GM23338 (cell line): ENCODE results near the gene CLCN1. TPM values are rescaled to one million over a fixed set of nuclear protein-coding genes. Genes with fewer than 3 reads are reported as not detected.

Source experiments
- ATAC-seq: fragments of 200-7000 bp; cut with Tn5 transposase; 3 replicates; pipeline ENCODE4 v1.9.1; 2020
- DNase-seq: peaks from one replicate; pipeline ENCODE4 v3.0.0-alpha.2; 2015; ENCODE audit warnings: low spot score
- H2AFZ ChIP-seq: fragments of 200-600 bp; sonication (generic); 2 replicates; pipeline ENCODE4 v1.8.0; 2016; ENCODE audit warnings: antibody characterized with exemption, mild to moderate bottlenecking, moderate library complexity
- H3F3A ChIP-seq: fragments of 200-600 bp; sonication (generic); replicated peaks from 2 replicates; pipeline ENCODE4 v1.8.0; 2017; ENCODE audit warnings: antibody characterized with exemption, mixed run types, low read depth
- H3K27ac ChIP-seq: fragments of 200-600 bp; sonication (generic); 2 replicates; pipeline ENCODE4 v1.6.1; 2016; ENCODE audit warnings: low read depth
- H3K27me3 ChIP-seq: fragments of 200-600 bp; sonication (generic); 2 replicates; pipeline ENCODE4 v1.8.0; 2016; ENCODE audit warnings: mild to moderate bottlenecking, mixed run types, moderate library complexity; ENCODE audit not compliant: insufficient read depth
- H3K36me3 ChIP-seq: fragments of 200-600 bp; sonication (generic); 2 replicates; pipeline ENCODE4 v1.8.0; 2016; ENCODE audit warnings: mild to moderate bottlenecking; ENCODE audit not compliant: insufficient read depth
- H3K4me1 ChIP-seq: fragments of 200-600 bp; sonication (generic); 2 replicates; pipeline ENCODE4 v1.8.0; 2016; ENCODE audit warnings: mild to moderate bottlenecking, moderate library complexity; ENCODE audit not compliant: insufficient read depth
- H3K4me2 ChIP-seq: fragments of 200-600 bp; sonication (generic); 2 replicates; pipeline ENCODE4 v1.7.1; 2017; ENCODE audit warnings: mixed run types
- H3K4me3 ChIP-seq: fragments of 200-600 bp; sonication (generic); 2 replicates; pipeline ENCODE4 v1.6.1; 2016; ENCODE audit warnings: mixed run types
- H3K79me2 ChIP-seq: fragments of 200-600 bp; sonication (generic); replicated peaks from 2 replicates; pipeline ENCODE4 v1.8.0; 2017; ENCODE audit warnings: mild to moderate bottlenecking; ENCODE audit not compliant: insufficient read depth
- H3K9me2 ChIP-seq: fragments of 200-600 bp; sonication (generic); 2 replicates; pipeline ENCODE4 v1.8.0; 2017; ENCODE audit not compliant: insufficient read depth
- H4K20me1 ChIP-seq: fragments of 200-600 bp; sonication (generic); replicated peaks from 2 replicates; pipeline ENCODE4 v1.8.0; 2017; ENCODE audit warnings: mild to moderate bottlenecking; ENCODE audit not compliant: insufficient read depth
- H3K27ac Mint-ChIP-seq: 2 replicates; pipeline ENCODE4 v1.8.0; 2020; ENCODE audit warnings: inconsistent platforms, mild to moderate bottlenecking, moderate library complexity, mixed read lengths
- H3K27me3 Mint-ChIP-seq: 3 replicates; pipeline ENCODE4 v1.8.0; 2022; ENCODE audit warnings: low read depth, mild to moderate bottlenecking, moderate library complexity, mixed read lengths, inconsistent platforms; ENCODE audit not compliant: insufficient read depth, poor library complexity
- H3K36me3 Mint-ChIP-seq: 3 replicates; pipeline ENCODE4 v1.8.0; 2021; ENCODE audit warnings: low read depth, mild to moderate bottlenecking, inconsistent platforms, moderate library complexity, mixed read lengths
- H3K4me1 Mint-ChIP-seq: 3 replicates; pipeline ENCODE4 v1.8.0; 2020; ENCODE audit warnings: mild to moderate bottlenecking, inconsistent platforms, mixed read lengths
- H3K4me3 Mint-ChIP-seq: 3 replicates; pipeline ENCODE4 v1.8.0; 2021; ENCODE audit warnings: moderate library complexity, mild to moderate bottlenecking, inconsistent platforms, mixed read lengths
- H3K9me3 Mint-ChIP-seq: 3 replicates; pipeline ENCODE4 v1.8.0; 2020; ENCODE audit warnings: moderate library complexity, mild to moderate bottlenecking, inconsistent platforms, mixed read lengths
- EZH2 ChIP-seq: fragments of 200-600 bp; sonication (generic); IDR thresholded peaks from one replicate; pipeline ENCODE4 v1.8.0; 2017; ENCODE audit warnings: antibody characterized with exemption, mild to moderate bottlenecking, low read depth; ENCODE audit not compliant: unreplicated experiment
- EZH2phosphoT487 ChIP-seq: fragments of 200-600 bp; sonication (generic); IDR thresholded peaks from one replicate; pipeline ENCODE4 v1.8.1; 2018; ENCODE audit warnings: antibody characterized with exemption; ENCODE audit not compliant: unreplicated experiment
- JUNB ChIP-seq: IDR thresholded peaks from one replicate; pipeline ENCODE4 v1.6.1; 2016; ENCODE audit warnings: antibody characterized with exemption; ENCODE audit not compliant: unreplicated experiment
- NANOG ChIP-seq: IDR thresholded peaks from 2 replicates; pipeline ENCODE4 v1.6.1; 2016; ENCODE audit warnings: antibody characterized with exemption, borderline replicate concordance
- POLR2AphosphoS5 ChIP-seq: IDR thresholded peaks from 2 replicates; pipeline ENCODE4 v1.6.1; 2016; ENCODE audit warnings: antibody characterized with exemption, low read depth
- STAT1 ChIP-seq: IDR thresholded peaks from one replicate; pipeline ENCODE4 v1.6.1; 2016; ENCODE audit warnings: antibody characterized with exemption; ENCODE audit not compliant: unreplicated experiment
- ZNF114 ChIP-seq: fragments of 250-450 bp; sonication (Bioruptor Pico); IDR thresholded peaks from 2 replicates; pipeline ENCODE4 v1.5.0; 2020; ENCODE audit warnings: mild to moderate bottlenecking, moderate library complexity
- ZNF331 ChIP-seq: fragments of 250-450 bp; sonication (Bioruptor Pico); IDR thresholded peaks from 2 replicates; pipeline ENCODE4 v1.5.0; 2020; ENCODE audit warnings: low read depth, mild to moderate bottlenecking, moderate library complexity
- polyA plus RNA-seq: library from polyadenylated mRNA; unstranded; fragments of >200 nt; fragmentation: Nextera tagmentation; extraction: Ambion mirVana; gene quantifications from 2 replicates; pipeline ENCODE4 v1.2.1, GENCODE V29; 2016
- total RNA-seq: library from RNA; depleted of rRNA; stranded (reverse); fragments of >200 nt; shearing (Covaris generic); gene quantifications from 2 replicates; pipeline ENCODE4 v1.2.3, GENCODE V29; 2014
- TF ChIP-seq, protein P1 (sequence below): IDR thresholded peaks from one replicate; pipeline ENCODE4 v1.6.1; 2018; ENCODE audit warnings: antibody characterized with exemption; ENCODE audit not compliant: unreplicated experiment
- TF ChIP-seq, protein P2 (sequence below): fragments of 250-450 bp; sonication (Bioruptor Pico); IDR thresholded peaks from 2 replicates; pipeline ENCODE4 v1.5.0; 2020; ENCODE audit warnings: mild to moderate bottlenecking, moderate library complexity
- TF ChIP-seq, protein P3 (sequence below): IDR thresholded peaks from 2 replicates; pipeline ENCODE4 v1.6.1; 2016; ENCODE audit warnings: antibody characterized with exemption
- TF ChIP-seq, protein P4 (sequence below), 2 experiments: fragments of 200-600 bp in 1 of 2; sonication (generic) in 1 of 2; conservative IDR thresholded peaks; 2 replicates each; pipeline versions ENCODE4 v1.5.1 to v1.6.1; 2016 to 2017; ENCODE audit warnings: antibody characterized with exemption in 2 of 2, low read depth in 2 of 2, mild to moderate bottlenecking in 2 of 2, moderate library complexity in 1 of 2

Gene CLCN1
- total and polyA plus RNA-seq, 2 experiments from 2014 or later, result 0.38 to 0.48 TPM

DNA sequence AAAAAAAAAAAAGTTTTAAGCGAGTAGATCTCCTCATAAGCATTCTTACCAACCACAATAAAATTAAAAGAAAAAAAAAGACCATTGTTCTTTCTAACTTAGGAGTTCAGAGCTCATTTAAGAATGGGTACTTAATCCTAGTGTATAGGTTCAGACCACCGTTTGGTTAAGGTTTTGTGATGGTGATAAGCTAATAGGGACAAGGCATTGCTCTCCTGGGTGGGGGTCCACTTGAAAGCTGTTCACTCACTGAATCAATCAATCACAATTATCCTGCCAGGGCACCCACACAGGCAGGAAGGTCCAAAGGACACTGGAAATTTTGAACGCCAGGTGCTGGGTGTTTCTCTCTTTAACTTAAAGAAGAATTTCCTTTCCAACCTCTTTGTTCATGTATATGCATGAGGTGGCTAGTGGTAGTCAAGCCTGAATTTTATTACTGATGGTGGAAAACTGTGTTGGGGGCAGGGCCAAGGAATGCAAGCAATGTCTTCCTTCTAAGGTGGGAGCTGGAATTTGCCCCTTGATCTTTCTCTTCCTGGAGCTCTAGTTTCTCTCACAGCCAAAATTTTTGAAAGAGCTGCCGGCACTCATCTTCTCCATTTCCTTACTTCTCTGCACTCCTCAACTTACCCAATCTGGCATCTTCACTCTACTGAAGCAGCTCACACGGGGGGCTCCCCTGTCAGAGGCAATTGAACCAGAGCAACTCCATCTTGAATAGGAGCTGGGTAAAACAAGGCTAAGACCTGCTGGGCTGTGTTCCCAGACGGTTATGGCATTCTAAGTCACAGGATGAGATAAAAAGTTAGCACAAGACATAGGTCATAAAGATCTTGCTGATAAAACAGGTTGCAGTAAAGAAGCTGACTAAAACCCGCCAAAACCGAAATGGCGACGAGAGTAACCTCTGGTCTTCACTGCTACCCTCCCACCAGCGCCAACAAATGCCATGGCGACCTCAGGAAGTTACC lies 54.1 kb downstream of the CLCN1 start:
- peak; percentile 92 for DNase-seq
- Mint-ChIP-seq H3K4me1 (peaks cover 49% of the 10 kb centered on the region), H3K27me3 (peaks cover 7% of the 10 kb centered on the region), H3K4me3 (peak overlapping the region; percentile 31; the same call in 2 of the 3 replicates), H3K36me3 (no peaks in the 10 kb centered on the region), H3K9me3 (no peaks in the 10 kb centered on the region; the same call in 2 of the 3 replicates), H3K27ac (peak overlapping the region; percentile 77)
- Histone ChIP-seq H4K20me1 (no peaks in the 10 kb centered on the region), H3K27ac (peak overlapping the region; percentile 96), H3K4me2 (peak overlapping the region; percentile 67), H2AFZ (no peak overlapping the region), H3K9me2 (peaks cover 6% of the 10 kb centered on the region; the same call in 1 of the 2 replicates), H3K36me3 (no peaks in the 10 kb centered on the region), H3K27me3 (0 out of 2 replicates have a peak, but pooled peaks cover under 1% of the 10 kb centered on the region), H3K4me3 (peak overlapping the region; percentile 34), H3F3A (peaks cover 6% of the 10 kb centered on the region), H3K79me2 (no peaks in the 10 kb centered on the region), H3K4me1 (peaks cover 51% of the 10 kb centered on the region)
- ATAC-seq, result peak; percentile 65
- TF ChIP-seq, protein P1, sequence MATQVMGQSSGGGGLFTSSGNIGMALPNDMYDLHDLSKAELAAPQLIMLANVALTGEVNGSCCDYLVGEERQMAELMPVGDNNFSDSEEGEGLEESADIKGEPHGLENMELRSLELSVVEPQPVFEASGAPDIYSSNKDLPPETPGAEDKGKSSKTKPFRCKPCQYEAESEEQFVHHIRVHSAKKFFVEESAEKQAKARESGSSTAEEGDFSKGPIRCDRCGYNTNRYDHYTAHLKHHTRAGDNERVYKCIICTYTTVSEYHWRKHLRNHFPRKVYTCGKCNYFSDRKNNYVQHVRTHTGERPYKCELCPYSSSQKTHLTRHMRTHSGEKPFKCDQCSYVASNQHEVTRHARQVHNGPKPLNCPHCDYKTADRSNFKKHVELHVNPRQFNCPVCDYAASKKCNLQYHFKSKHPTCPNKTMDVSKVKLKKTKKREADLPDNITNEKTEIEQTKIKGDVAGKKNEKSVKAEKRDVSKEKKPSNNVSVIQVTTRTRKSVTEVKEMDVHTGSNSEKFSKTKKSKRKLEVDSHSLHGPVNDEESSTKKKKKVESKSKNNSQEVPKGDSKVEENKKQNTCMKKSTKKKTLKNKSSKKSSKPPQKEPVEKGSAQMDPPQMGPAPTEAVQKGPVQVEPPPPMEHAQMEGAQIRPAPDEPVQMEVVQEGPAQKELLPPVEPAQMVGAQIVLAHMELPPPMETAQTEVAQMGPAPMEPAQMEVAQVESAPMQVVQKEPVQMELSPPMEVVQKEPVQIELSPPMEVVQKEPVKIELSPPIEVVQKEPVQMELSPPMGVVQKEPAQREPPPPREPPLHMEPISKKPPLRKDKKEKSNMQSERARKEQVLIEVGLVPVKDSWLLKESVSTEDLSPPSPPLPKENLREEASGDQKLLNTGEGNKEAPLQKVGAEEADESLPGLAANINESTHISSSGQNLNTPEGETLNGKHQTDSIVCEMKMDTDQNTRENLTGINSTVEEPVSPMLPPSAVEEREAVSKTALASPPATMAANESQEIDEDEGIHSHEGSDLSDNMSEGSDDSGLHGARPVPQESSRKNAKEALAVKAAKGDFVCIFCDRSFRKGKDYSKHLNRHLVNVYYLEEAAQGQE, result no peak
- TF ChIP-seq, protein P2, sequence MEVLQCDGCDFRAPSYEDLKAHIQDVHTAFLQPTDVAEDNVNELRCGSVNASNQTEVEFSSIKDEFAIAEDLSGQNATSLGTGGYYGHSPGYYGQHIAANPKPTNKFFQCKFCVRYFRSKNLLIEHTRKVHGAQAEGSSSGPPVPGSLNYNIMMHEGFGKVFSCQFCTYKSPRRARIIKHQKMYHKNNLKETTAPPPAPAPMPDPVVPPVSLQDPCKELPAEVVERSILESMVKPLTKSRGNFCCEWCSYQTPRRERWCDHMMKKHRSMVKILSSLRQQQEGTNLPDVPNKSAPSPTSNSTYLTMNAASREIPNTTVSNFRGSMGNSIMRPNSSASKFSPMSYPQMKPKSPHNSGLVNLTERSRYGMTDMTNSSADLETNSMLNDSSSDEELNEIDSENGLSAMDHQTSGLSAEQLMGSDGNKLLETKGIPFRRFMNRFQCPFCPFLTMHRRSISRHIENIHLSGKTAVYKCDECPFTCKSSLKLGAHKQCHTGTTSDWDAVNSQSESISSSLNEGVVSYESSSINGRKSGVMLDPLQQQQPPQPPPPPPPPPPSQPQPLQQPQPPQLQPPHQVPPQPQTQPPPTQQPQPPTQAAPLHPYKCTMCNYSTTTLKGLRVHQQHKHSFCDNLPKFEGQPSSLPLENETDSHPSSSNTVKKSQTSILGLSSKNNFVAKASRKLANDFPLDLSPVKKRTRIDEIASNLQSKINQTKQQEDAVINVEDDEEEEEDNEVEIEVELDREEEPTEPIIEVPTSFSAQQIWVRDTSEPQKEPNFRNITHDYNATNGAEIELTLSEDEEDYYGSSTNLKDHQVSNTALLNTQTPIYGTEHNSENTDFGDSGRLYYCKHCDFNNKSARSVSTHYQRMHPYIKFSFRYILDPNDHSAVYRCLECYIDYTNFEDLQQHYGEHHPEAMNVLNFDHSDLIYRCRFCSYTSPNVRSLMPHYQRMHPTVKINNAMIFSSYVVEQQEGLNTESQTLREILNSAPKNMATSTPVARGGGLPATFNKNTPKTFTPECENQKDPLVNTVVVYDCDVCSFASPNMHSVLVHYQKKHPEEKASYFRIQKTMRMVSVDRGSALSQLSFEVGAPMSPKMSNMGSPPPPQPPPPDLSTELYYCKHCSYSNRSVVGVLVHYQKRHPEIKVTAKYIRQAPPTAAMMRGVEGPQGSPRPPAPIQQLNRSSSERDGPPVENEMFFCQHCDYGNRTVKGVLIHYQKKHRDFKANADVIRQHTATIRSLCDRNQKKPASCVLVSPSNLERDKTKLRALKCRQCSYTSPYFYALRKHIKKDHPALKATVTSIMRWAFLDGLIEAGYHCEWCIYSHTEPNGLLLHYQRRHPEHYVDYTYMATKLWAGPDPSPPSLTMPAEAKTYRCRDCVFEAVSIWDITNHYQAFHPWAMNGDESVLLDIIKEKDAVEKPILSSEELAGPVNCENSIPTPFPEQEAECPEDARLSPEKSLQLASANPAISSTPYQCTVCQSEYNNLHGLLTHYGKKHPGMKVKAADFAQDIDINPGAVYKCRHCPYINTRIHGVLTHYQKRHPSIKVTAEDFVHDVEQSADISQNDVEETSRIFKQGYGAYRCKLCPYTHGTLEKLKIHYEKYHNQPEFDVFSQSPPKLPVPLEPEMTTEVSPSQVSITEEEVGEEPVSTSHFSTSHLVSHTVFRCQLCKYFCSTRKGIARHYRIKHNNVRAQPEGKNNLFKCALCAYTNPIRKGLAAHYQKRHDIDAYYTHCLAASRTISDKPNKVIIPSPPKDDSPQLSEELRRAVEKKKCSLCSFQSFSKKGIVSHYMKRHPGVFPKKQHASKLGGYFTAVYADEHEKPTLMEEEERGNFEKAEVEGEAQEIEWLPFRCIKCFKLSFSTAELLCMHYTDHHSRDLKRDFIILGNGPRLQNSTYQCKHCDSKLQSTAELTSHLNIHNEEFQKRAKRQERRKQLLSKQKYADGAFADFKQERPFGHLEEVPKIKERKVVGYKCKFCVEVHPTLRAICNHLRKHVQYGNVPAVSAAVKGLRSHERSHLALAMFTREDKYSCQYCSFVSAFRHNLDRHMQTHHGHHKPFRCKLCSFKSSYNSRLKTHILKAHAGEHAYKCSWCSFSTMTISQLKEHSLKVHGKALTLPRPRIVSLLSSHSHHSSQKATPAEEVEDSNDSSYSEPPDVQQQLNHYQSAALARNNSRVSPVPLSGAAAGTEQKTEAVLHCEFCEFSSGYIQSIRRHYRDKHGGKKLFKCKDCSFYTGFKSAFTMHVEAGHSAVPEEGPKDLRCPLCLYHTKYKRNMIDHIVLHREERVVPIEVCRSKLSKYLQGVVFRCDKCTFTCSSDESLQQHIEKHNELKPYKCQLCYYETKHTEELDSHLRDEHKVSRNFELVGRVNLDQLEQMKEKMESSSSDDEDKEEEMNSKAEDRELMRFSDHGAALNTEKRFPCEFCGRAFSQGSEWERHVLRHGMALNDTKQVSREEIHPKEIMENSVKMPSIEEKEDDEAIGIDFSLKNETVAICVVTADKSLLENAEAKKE, result peak; percentile 75; the same call in 1 of the 2 replicates
- TF ChIP-seq STAT1 (no peak), JUNB (no peak), POLR2AphosphoS5 (no peak), NANOG (no peak; the same call in 1 of the 2 replicates), ZNF331 (0 out of 2 replicates have a peak, but pooled peaks have one; percentile 30), EZH2 (no peak), ZNF114 (CRISPR knock-in tag) (peak; percentile 69; the same call in 1 of the 2 replicates), EZH2phosphoT487 (no peak)
- TF ChIP-seq, protein P3, sequence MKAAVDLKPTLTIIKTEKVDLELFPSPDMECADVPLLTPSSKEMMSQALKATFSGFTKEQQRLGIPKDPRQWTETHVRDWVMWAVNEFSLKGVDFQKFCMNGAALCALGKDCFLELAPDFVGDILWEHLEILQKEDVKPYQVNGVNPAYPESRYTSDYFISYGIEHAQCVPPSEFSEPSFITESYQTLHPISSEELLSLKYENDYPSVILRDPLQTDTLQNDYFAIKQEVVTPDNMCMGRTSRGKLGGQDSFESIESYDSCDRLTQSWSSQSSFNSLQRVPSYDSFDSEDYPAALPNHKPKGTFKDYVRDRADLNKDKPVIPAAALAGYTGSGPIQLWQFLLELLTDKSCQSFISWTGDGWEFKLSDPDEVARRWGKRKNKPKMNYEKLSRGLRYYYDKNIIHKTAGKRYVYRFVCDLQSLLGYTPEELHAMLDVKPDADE, result no peak
- TF ChIP-seq, protein P4, sequence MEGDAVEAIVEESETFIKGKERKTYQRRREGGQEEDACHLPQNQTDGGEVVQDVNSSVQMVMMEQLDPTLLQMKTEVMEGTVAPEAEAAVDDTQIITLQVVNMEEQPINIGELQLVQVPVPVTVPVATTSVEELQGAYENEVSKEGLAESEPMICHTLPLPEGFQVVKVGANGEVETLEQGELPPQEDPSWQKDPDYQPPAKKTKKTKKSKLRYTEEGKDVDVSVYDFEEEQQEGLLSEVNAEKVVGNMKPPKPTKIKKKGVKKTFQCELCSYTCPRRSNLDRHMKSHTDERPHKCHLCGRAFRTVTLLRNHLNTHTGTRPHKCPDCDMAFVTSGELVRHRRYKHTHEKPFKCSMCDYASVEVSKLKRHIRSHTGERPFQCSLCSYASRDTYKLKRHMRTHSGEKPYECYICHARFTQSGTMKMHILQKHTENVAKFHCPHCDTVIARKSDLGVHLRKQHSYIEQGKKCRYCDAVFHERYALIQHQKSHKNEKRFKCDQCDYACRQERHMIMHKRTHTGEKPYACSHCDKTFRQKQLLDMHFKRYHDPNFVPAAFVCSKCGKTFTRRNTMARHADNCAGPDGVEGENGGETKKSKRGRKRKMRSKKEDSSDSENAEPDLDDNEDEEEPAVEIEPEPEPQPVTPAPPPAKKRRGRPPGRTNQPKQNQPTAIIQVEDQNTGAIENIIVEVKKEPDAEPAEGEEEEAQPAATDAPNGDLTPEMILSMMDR (conservative IDR thresholded peaks at IDR 0.05; ENCODE audit: low read depth in 2 of 2), result no peak
